ENCODE measurements around the gene LIG4.

- TF ChIP-seq POLR2A (IDR thresholded peaks at IDR 0.05; ENCODE audit: low read length) (peak; percentile 82), GATA1 (IDR thresholded peaks at IDR 0.05; ENCODE audit: low read depth, low read length) (no peak)
These were observed 3.0 kb upstream of the LIG4 start, which contains the start of gene ABHD13 for GRCh38 chr13:108218044-108218974.

Measured in erythroblast (primary cell).